Stomach (tissue), 9 donors: Measurements from ENCODE around the gene RAET1G. TPM values are rescaled to one million over a fixed set of nuclear protein-coding genes. Genes with fewer than 3 reads are reported as not detected.
A peak's percentile ranks its signal among the peaks of the same experiment; 100 is the strongest.
"Not testable (repeated sequence)": the region's sequence is repeated elsewhere in the genome, so short reads cannot be mapped to it uniquely, and the experiment has no call there.

Experiments used
- DNase-seq, 2 donors: peaks; one replicate each; pipeline versions ENCODE4 v3.0.0 to v3.0.0-alpha.2; 2013 to 2019
- H3K27ac ChIP-seq, 5 donors: fragments of 200-600 bp in 4 of 5; sonication (generic) in 4 of 5; one replicate each; pipeline ENCODE4 v1.5.1; 2013 to 2019; ENCODE audit warnings: mild to moderate bottlenecking in 1 of 5, moderate library complexity in 1 of 5
- H3K27me3 ChIP-seq, 3 donors: fragments of 200-600 bp; sonication (generic); one replicate each; pipeline ENCODE4 v1.5.1; 2017 to 2019; ENCODE audit warnings: mixed run types in 1 of 3
- H3K36me3 ChIP-seq, 4 donors: fragments of 200-600 bp; sonication (generic); 1 replicate in 3 of 4; 2 replicates in 1 of 4; pipeline ENCODE4 v1.5.1; 2016 to 2019
- H3K4me1 ChIP-seq, 4 donors: fragments of 200-600 bp; sonication (generic); one replicate each; pipeline ENCODE4 v1.5.1; 2016 to 2019
- H3K4me3 ChIP-seq, 4 donors: fragments of 200-600 bp; sonication (generic) in 3 of 4; one replicate each; pipeline ENCODE4 v1.5.1; 2016 to 2019; ENCODE audit warnings: mild to moderate bottlenecking in 1 of 4
- H3K9me3 ChIP-seq, 4 donors: fragments of 200-600 bp; sonication (generic); one replicate each; pipeline ENCODE4 v1.5.1; 2016 to 2019
- EP300 ChIP-seq: sonication (generic); formaldehyde crosslinking; IDR thresholded peaks from one replicate; pipeline ENCODE4 v1.6.1; 2017; ENCODE audit warnings: antibody characterized with exemption
- POLR2A ChIP-seq, 4 donors: fragments of 450-650 bp; IDR thresholded peaks; one replicate each; pipeline ENCODE4 v1.6.1; 2016; ENCODE audit warnings: antibody characterized with exemption in 4 of 4, control low read depth in 2 of 4, mild to moderate bottlenecking in 1 of 4, moderate library complexity in 1 of 4
- POLR2AphosphoS5 ChIP-seq, 3 donors: sonication (generic); formaldehyde crosslinking; IDR thresholded peaks; one replicate each; pipeline ENCODE4 v1.6.1; 2016; ENCODE audit warnings: antibody characterized with exemption in 3 of 3
- WGBS, 5 donors: extraction: QIAGEN DNeasy Blood & Tissue Kit in 3 of 5; methylation state at CpG; one replicate each; pipeline versions ENCODE4 v1.1.5 to v1.1.7; 2013 to 2018; 5-methylcytosine and 5-hydroxymethylcytosine counted together
- intact Hi-C: fragments of 100-400 bp; cut with DNase I; formaldehyde crosslinking; loops from one replicate; pipeline ENCODE4 v1.15.1; 2023; ENCODE audit warnings: low total_unique reads
- polyA plus RNA-seq, 3 donors: library from polyadenylated mRNA; stranded (reverse); fragments of 200-250 nt; gene quantifications; one replicate each; pipeline ENCODE4 v1.2.3, GENCODE V29; 2013
- total RNA-seq, 5 donors: library from RNA; depleted of rRNA; stranded (reverse); fragments of >200 nt; gene quantifications; one replicate each; pipeline versions ENCODE4 v1.1.0 to v1.2.3, GENCODE V29; 2014 to 2016
- TF ChIP-seq, protein P1 (sequence below), 7 experiments: fragments of 450-650 bp in 4 of 7; fragments of 200-600 bp in 3 of 7; sonication (generic) in 3 of 7; IDR thresholded peaks; one replicate each; pipeline ENCODE4 v1.5.1; 2016 to 2019; ENCODE audit warnings: antibody characterized with exemption in 7 of 7, control low read depth in 2 of 7, mild to moderate bottlenecking in 1 of 7
- donor health status: healthy with polysubstance abuse.
- donor health status: Bipolar disorder and iron deficiency.
- donor health status: healthy.

Gene RAET1G
- total and polyA plus RNA-seq, 8 donors = 0.89 to 3.1 TPM; not detected in 6

GRCh38 chr6:149895048-149895590, 27.8 kb downstream of the RAET1G start:
- Histone ChIP-seq H3K36me3 (no peaks in the 10 kb centered on the region), H3K27me3 (no peaks in the 10 kb centered on the region), H3K9me3 (no peaks in the 10 kb centered on the region), H3K4me3 (peak overlapping the region in 2 of 4 donors; percentile 8 to 15), H3K4me1 (peaks cover 30 to 46% (median 36%) of the 10 kb centered on the region in 4 donors), H3K27ac (peak overlapping the region; percentile 74 to 87 (median 77))
- intact Hi-C loops = no loop called here
- peak; percentile 78 to 84 for DNase-seq
- TF ChIP-seq, protein P1, sequence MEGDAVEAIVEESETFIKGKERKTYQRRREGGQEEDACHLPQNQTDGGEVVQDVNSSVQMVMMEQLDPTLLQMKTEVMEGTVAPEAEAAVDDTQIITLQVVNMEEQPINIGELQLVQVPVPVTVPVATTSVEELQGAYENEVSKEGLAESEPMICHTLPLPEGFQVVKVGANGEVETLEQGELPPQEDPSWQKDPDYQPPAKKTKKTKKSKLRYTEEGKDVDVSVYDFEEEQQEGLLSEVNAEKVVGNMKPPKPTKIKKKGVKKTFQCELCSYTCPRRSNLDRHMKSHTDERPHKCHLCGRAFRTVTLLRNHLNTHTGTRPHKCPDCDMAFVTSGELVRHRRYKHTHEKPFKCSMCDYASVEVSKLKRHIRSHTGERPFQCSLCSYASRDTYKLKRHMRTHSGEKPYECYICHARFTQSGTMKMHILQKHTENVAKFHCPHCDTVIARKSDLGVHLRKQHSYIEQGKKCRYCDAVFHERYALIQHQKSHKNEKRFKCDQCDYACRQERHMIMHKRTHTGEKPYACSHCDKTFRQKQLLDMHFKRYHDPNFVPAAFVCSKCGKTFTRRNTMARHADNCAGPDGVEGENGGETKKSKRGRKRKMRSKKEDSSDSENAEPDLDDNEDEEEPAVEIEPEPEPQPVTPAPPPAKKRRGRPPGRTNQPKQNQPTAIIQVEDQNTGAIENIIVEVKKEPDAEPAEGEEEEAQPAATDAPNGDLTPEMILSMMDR (IDR thresholded peaks at IDR 0.05) = no peak
- peak in 2 of 3 donors; percentile 24 to 77 for TF ChIP-seq POLR2AphosphoS5 (IDR thresholded peaks at IDR 0.05)
- 10 to 24% (median 19%) methylated on average over 4 to 7 of the region's 7 CpGs for WGBS, 5 donors

DNA sequence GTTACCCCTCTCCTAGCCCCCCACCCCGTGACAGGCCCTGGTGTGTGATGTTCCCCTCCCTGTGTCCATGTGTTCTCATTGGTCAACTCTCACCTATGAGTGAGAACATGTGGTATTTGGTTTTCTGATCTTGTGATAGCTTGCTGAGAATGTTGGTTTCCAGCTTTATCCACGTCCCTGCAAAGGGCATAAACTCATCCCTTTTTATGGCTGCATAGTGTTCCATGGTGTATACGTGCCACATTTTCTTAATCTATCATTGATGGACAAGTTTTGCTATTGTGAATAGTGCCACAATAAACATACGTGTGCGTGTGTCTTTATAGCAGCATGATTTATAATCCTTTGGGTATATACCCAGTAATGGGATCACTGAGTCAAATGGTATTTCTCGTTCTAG, 31.1 kb downstream of the RAET1G start:
- peaks cover 22 to 32% (median 24%) of the 10 kb centered on the region in 4 donors for H3K4me1 ChIP-seq
- H3K4me3 ChIP-seq, H3K27me3 ChIP-seq, H3K27ac ChIP-seq, intact Hi-C loops, H3K36me3 ChIP-seq, DNase-seq, H3K9me3 ChIP-seq: not testable (repeated sequence)
- 70 to 90% (median 82%) methylated on average over 6 of the region's 6 CpGs for WGBS, 5 donors

DNA sequence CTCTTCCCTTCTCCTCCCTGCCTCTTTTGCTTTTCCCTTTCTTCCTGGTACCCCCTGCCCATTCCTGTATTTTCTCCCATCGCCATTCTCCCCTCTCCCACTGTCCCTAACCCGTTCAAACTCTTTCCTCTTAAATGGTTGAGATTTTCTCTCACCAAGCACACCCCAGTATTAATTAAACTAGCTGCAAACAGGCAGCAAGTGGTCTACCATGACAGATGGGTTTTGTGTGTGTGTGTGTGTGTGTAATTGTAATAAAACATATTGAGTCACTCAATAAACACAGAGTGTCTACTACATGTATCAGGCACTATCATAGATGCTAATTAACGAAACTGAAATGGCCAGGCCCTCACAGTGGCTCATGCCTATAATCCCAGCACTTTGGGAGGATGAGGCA, 31.7 kb downstream of the RAET1G start:
- TF ChIP-seq, protein P1 (IDR thresholded peaks at IDR 0.05) = no peak
- no peak for TF ChIP-seq EP300
- no peak for TF ChIP-seq POLR2A (IDR thresholded peaks at IDR 0.05)
- no peak for TF ChIP-seq POLR2AphosphoS5 (IDR thresholded peaks at IDR 0.05)
- intact Hi-C loops = no loop called here
- H3K9me3 ChIP-seq = no peaks in the 10 kb centered on the region
- WGBS, 5 donors = 75 to 88% (median 83%) methylated on average over 3 of the region's 3 CpGs
- no peak overlapping the region for H3K27ac ChIP-seq
- no peaks in the 10 kb centered on the region for H3K27me3 ChIP-seq
- H3K36me3 ChIP-seq = no peaks in the 10 kb centered on the region
- no peak for DNase-seq
- peaks cover 16 to 26% (median 18%) of the 10 kb centered on the region in 4 donors for H3K4me1 ChIP-seq
- no peak overlapping the region for H3K4me3 ChIP-seq

- TF ChIP-seq POLR2A (IDR thresholded peaks at IDR 0.05) (no peak), EP300 (no peak), POLR2AphosphoS5 (IDR thresholded peaks at IDR 0.05) (no peak)
- TF ChIP-seq, protein P1 (IDR thresholded peaks at IDR 0.05) = no peak
- Histone ChIP-seq H3K4me1 (peaks cover 10 to 20% (median 12%) of the 10 kb centered on the region in 4 donors), H3K9me3 (no peaks in the 10 kb centered on the region), H3K27ac (no peak overlapping the region), H3K27me3 (no peaks in the 10 kb centered on the region), H3K36me3 (no peaks in the 10 kb centered on the region), H3K4me3 (no peak overlapping the region)
- no peak for DNase-seq
- intact Hi-C loops = no loop called here
- 43 to 58% (median 54%) methylated on average over 6 of the region's 6 CpGs for WGBS, 5 donors
Measured at GRCh38 chr6:149890629-149891045, 32.3 kb downstream of the RAET1G start.

DNA sequence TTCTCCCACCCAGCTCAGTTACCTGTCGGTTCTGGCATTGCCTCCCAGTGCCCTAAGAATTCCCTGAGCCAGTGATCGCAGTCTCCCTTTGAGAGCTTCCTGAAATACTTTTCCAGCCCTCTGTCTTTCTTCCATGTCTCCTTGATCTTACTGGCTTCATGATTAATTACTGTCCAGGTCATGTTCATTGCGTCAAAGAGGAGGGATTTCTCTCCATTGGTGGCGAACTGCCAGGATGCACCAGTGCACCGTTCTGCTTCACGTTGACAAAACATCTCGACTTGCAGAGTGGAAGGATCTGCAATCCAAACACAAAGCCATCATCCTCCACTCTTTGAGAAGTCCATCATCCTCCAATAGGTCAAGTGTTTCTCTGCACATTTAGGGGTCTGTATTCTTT, 33.6 kb downstream of the RAET1G start:
- TF ChIP-seq EP300 = no peak
- no peak for TF ChIP-seq POLR2AphosphoS5 (IDR thresholded peaks at IDR 0.05)
- no peak for TF ChIP-seq POLR2A (IDR thresholded peaks at IDR 0.05)
- TF ChIP-seq, protein P1 (IDR thresholded peaks at IDR 0.05) = no peak
- intact Hi-C loops = no loop called here
- H3K27ac ChIP-seq = no peak overlapping the region
- 74 to 83% (median 78%) methylated on average over 7 of the region's 7 CpGs for WGBS, 5 donors
- H3K4me1 ChIP-seq = peaks cover 0 to 11% (median 1%) of the 10 kb centered on the region in 4 donors
- H3K36me3 ChIP-seq = no peaks in the 10 kb centered on the region
- no peaks in the 10 kb centered on the region for H3K27me3 ChIP-seq
- no peak for DNase-seq
- no peaks in the 10 kb centered on the region for H3K9me3 ChIP-seq
- no peak overlapping the region for H3K4me3 ChIP-seq
